SK-N-SH (cell line): ENCODE results near the gene NAV2. TPM values are rescaled to one million over a fixed set of nuclear protein-coding genes. Genes with fewer than 3 reads are reported as not detected.

Experiments used
- CTCF ChIA-PET: fragments of 300-600, 350-600 bp; formaldehyde crosslinking; extraction: SDS; loops from one replicate; lab custom pipeline; 2021; lab: Yijun Ruan, JAX
- POLR2A ChIA-PET: fragments of 350-600 bp; sonication (Branson Sonifier 250); formaldehyde crosslinking; extraction: SDS; loops from one replicate; lab custom pipeline; 2020; ENCODE audit warnings: antibody characterized with exemption, inconsistent platforms; lab: Yijun Ruan, JAX
- DNase-seq: peaks from one replicate; pipeline ENCODE4 v3.0.0; 2012
- H2AFZ ChIP-seq: fragments of 200-600 bp; sonication (generic); 2 replicates; pipeline ENCODE4 v1.8.1; 2016; ENCODE audit warnings: antibody characterized with exemption, mild to moderate bottlenecking, low read depth
- H3F3A ChIP-seq: fragments of 200-600 bp; sonication (generic); replicated peaks from 2 replicates; pipeline ENCODE3; 2016; ENCODE audit warnings: antibody characterized with exemption, mild to moderate bottlenecking; ENCODE audit not compliant: insufficient read depth
- H3K27ac ChIP-seq, 2 experiments: fragments of 200-500 bp in 1 of 2; fragments of 200-600 bp in 1 of 2; sonication (Bioruptor generic) in 1 of 2; sonication (generic), shearing (Covaris generic) in 1 of 2; 2 replicates each; pipeline versions ENCODE4 v1.5.1 to v1.6.1; 2014 to 2016; ENCODE audit warnings: low read depth in 2 of 2, inconsistent platforms in 1 of 2, low read length in 1 of 2, mild to moderate bottlenecking in 1 of 2, mixed read lengths in 1 of 2
- H3K27me3 ChIP-seq: fragments of 200-600 bp; sonication (generic), shearing (Covaris generic); 2 replicates; pipeline ENCODE4 v1.6.1; 2016; ENCODE audit warnings: mixed run types; ENCODE audit not compliant: insufficient read depth
- H3K36me3 ChIP-seq, 2 experiments: fragments of 200-500 bp in 1 of 2; fragments of 200-600 bp in 1 of 2; sonication (Bioruptor generic) in 1 of 2; sonication (generic) in 1 of 2; replicated peaks in 1 of 2; 2 replicates each; pipeline versions ENCODE3 to v1.5.1; 2014 to 2016; ENCODE audit warnings: low read length in 1 of 2, mild to moderate bottlenecking in 1 of 2; ENCODE audit not compliant: insufficient read depth in 2 of 2, control insufficient read depth in 1 of 2
- H3K4me1 ChIP-seq, 2 experiments: fragments of 200-500 bp in 1 of 2; fragments of 200-600 bp in 1 of 2; sonication (Bioruptor generic) in 1 of 2; sonication (generic), shearing (Covaris generic) in 1 of 2; 2 replicates each; pipeline versions ENCODE4 v1.5.1 to v1.6.1; 2014 to 2016; ENCODE audit warnings: low read depth in 1 of 2, low read length in 1 of 2, mixed run types in 1 of 2; ENCODE audit not compliant: insufficient read depth in 2 of 2, control insufficient read depth in 1 of 2
- H3K4me2 ChIP-seq: fragments of 200-600 bp; sonication (generic), shearing (Covaris generic); 2 replicates; pipeline ENCODE4 v1.6.1; 2017; ENCODE audit warnings: mixed run types
- H3K4me3 ChIP-seq, 2 experiments: fragments of 200-500 bp in 1 of 2; fragments of 200-600 bp in 1 of 2; sonication (Bioruptor generic) in 1 of 2; sonication (generic), shearing (Covaris generic) in 1 of 2; 2 replicates each; pipeline versions ENCODE4 v1.5.1 to v1.8.1; 2014 to 2016; ENCODE audit warnings: low read depth in 2 of 2, inconsistent platforms in 1 of 2, low read length in 1 of 2, mild to moderate bottlenecking in 1 of 2, mixed read lengths in 1 of 2, moderate library complexity in 1 of 2
- H3K79me2 ChIP-seq: fragments of 200-600 bp; sonication (generic); 2 replicates; pipeline ENCODE4 v1.8.1; 2017; ENCODE audit warnings: mild to moderate bottlenecking; ENCODE audit not compliant: insufficient read depth
- H3K9ac ChIP-seq: fragments of 200-600 bp; sonication (generic); 2 replicates; pipeline ENCODE4 v1.6.1; 2017; ENCODE audit warnings: mixed run types
- H3K9me2 ChIP-seq: fragments of 200-600 bp; sonication (generic); 2 replicates; pipeline ENCODE4 v1.6.1; 2017; ENCODE audit warnings: mixed run types
- H3K9me3 ChIP-seq: fragments of 200-600 bp; sonication (generic); 2 replicates; pipeline ENCODE4 v1.6.1; 2017; ENCODE audit warnings: mixed run types, mild to moderate bottlenecking, moderate library complexity
- H4K20me1 ChIP-seq: fragments of 200-600 bp; sonication (generic); 2 replicates; pipeline ENCODE4 v1.6.1; 2017; ENCODE audit warnings: mild to moderate bottlenecking, mixed run types; ENCODE audit not compliant: insufficient read depth
- EP300 ChIP-seq, 2 experiments: IDR thresholded peaks; 2 replicates each; pipeline versions ENCODE4 v1.4.0 to v1.6.1; 2012; ENCODE audit warnings: borderline replicate concordance in 1 of 2, low read depth in 1 of 2, low read length in 1 of 2
- FOSL2 ChIP-seq: IDR thresholded peaks from 2 replicates; pipeline ENCODE4 v1.4.0; 2012; ENCODE audit warnings: low read depth, mild to moderate bottlenecking, moderate library complexity, borderline replicate concordance
- FOXJ3 ChIP-seq: sonication (generic); formaldehyde crosslinking; IDR thresholded peaks from 2 replicates; pipeline ENCODE4 v1.5.1; 2020; ENCODE audit warnings: mild to moderate bottlenecking, missing genetic modification reagents
- GABPA ChIP-seq: IDR thresholded peaks from 2 replicates; pipeline ENCODE4 v1.4.0; 2012; ENCODE audit warnings: low read depth, mild to moderate bottlenecking
- GATA2 ChIP-seq: sonication (generic); formaldehyde crosslinking; IDR thresholded peaks from 2 replicates; pipeline ENCODE4 v1.5.0; 2020; ENCODE audit warnings: mild to moderate bottlenecking, missing genetic modification reagents
- JUND ChIP-seq: IDR thresholded peaks from 2 replicates; pipeline ENCODE4 v1.4.0; 2012
- MEF2A ChIP-seq: IDR thresholded peaks from 2 replicates; pipeline ENCODE4 v1.4.0; 2012; ENCODE audit warnings: low read depth, borderline replicate concordance
- NFIC ChIP-seq: IDR thresholded peaks from 2 replicates; pipeline ENCODE4 v1.4.0; 2012; ENCODE audit warnings: borderline replicate concordance
- POLR2AphosphoS5 ChIP-seq: IDR thresholded peaks from 2 replicates; pipeline ENCODE4 v1.6.1; 2012; ENCODE audit warnings: low read depth, low read length
- RFX5 ChIP-seq: IDR thresholded peaks from 2 replicates; pipeline ENCODE4 v1.6.1; 2012; ENCODE audit warnings: mild to moderate bottlenecking, improper control_type of control experiment, low read length
- RXRA ChIP-seq: IDR thresholded peaks from 2 replicates; pipeline ENCODE4 v1.4.0; 2012; ENCODE audit warnings: low read depth, mild to moderate bottlenecking, borderline replicate concordance
- SIN3A ChIP-seq: IDR thresholded peaks from 2 replicates; pipeline ENCODE4 v1.6.1; 2012; ENCODE audit warnings: low read depth, mild to moderate bottlenecking, low read length, moderate library complexity, borderline replicate concordance
- TCF12 ChIP-seq: IDR thresholded peaks from 2 replicates; pipeline ENCODE4 v1.4.0; 2012
- TEAD4 ChIP-seq: IDR thresholded peaks from 2 replicates; pipeline ENCODE4 v1.4.0; 2012; ENCODE audit warnings: mild to moderate bottlenecking, borderline replicate concordance; ENCODE audit not compliant: insufficient read depth
- USF2 ChIP-seq: fragments of 150-350 bp; IDR thresholded peaks from 2 replicates; pipeline ENCODE4 v1.6.1; 2017; ENCODE audit warnings: antibody characterized with exemption, low read length, low read depth, borderline replicate concordance
- ZBTB33 ChIP-seq: IDR thresholded peaks from 2 replicates; pipeline ENCODE4 v1.4.0; 2012; ENCODE audit warnings: low read depth, borderline replicate concordance
- WGBS: methylation state at CpG from one replicate; pipeline ENCODE4 v1.1.6; 2017; ENCODE audit warnings: low lambda C conversion rate; 5-methylcytosine and 5-hydroxymethylcytosine counted together
- polyA plus RNA-seq, 3 experiments: library from polyadenylated mRNA; depleted of rRNA; stranded (reverse); fragments of >200 nt; gene quantifications; 2 replicates each; pipeline ENCODE4 v1.2.3, GENCODE V29; 2012
- TF ChIP-seq, protein P1 (sequence below): IDR thresholded peaks from 2 replicates; pipeline ENCODE4 v1.4.0; 2012; ENCODE audit warnings: low read depth, borderline replicate concordance
- TF ChIP-seq, protein P2 (sequence below): IDR thresholded peaks from 2 replicates; pipeline ENCODE4 v1.4.0; 2012; ENCODE audit warnings: low read depth

The NAV2 gene
- polyA plus RNA-seq, 1 of the 3 experiments (the other 2 are of a cell fraction) = 26.2 TPM

DNA sequence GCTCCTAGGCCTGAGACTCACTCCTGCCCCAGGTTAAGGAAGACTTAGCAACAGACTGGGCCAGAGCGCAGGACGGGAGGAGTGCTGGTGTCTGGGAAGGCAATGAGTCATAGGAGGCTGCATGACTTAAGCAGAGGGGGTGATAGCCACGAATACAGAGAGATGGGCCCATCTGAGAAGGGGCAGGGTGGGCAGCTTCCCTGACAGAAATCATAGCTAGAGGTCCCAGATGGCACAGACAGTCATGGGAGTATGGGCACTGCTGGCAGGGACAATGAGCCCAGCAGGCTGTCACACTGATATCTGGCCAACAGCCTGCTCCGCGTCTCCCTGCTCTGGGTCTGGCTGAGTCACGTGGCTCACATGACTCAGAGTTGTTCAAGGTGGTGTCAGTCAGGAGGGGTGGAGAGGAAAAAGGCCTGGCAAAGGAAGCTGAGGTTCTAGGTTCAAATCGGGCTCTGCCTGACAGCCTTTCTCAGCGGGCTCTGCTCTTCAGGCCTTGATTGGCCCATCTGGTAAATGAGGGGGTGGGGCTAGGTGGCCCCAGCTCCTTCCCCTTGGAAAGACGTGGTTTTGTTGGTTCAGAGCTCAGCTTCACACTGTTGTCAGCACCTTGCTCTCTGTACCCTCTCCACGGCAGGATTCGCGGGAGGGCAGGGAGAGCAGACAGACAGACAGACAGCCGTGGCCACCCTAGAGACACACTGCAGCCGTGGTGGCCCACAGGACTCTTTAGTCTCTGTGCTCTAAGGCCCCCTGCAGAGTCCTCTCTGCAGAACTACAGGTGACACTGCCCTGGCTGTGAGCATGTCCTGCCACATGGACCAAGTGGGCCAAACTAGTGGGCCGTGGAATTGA, 399.9 kb downstream of the NAV2 start:
- H3K4me2 ChIP-seq = peak overlapping the region; percentile 56
- H2AFZ ChIP-seq = no peak overlapping the region; the same call in 1 of the 2 replicates
- H4K20me1 ChIP-seq = peaks cover 9% of the 10 kb centered on the region
- CTCF ChIA-PET = interaction anchor here (1.0 to 5.9 kb wide), 17 partner anchors 11 to 241 kb away, joined by 3 to 60 read pairs (median 5); no protein-coding TSS in a partner anchor
- TF ChIP-seq RFX5 = no peak
- no peak for TF ChIP-seq GATA2 (CRISPR knock-in tag)
- TF ChIP-seq USF2 = 0 out of 2 replicates have a peak, but pooled peaks have one; percentile 50
- TF ChIP-seq, protein P1, sequence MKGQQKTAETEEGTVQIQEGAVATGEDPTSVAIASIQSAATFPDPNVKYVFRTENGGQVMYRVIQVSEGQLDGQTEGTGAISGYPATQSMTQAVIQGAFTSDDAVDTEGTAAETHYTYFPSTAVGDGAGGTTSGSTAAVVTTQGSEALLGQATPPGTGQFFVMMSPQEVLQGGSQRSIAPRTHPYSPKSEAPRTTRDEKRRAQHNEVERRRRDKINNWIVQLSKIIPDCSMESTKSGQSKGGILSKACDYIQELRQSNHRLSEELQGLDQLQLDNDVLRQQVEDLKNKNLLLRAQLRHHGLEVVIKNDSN = peak; percentile 93
- TF ChIP-seq, protein P2, sequence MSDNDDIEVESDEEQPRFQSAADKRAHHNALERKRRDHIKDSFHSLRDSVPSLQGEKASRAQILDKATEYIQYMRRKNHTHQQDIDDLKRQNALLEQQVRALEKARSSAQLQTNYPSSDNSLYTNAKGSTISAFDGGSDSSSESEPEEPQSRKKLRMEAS = peak; percentile 92
- peak in 1 of 2 experiments; percentile 81; a peak in 1 of 4 replicates for TF ChIP-seq EP300 (IDR thresholded peaks at IDR 0.05; ENCODE audit: borderline replicate concordance in 1 of 2, low read depth in 1 of 2, low read length in 1 of 2)
- TF ChIP-seq MEF2A = no peak
- peak; percentile 63; the same call in 1 of the 2 replicates for TF ChIP-seq RXRA
- TF ChIP-seq POLR2AphosphoS5 = peak; percentile 47
- peak; percentile 86 for TF ChIP-seq TCF12
- peak; percentile 90; the same call in 1 of the 2 replicates for TF ChIP-seq FOSL2
- TF ChIP-seq NFIC = peak; percentile 63; the same call in 1 of the 2 replicates
- TF ChIP-seq SIN3A = peak; percentile 70; the same call in 1 of the 2 replicates
- 0 out of 2 replicates have a peak, but pooled peaks have one; percentile 43 for TF ChIP-seq TEAD4
- TF ChIP-seq GABPA = no peak
- no peak for TF ChIP-seq FOXJ3 (CRISPR knock-in tag)
- TF ChIP-seq ZBTB33 = no peak
- peak; percentile 89 for TF ChIP-seq JUND
- H3K27ac ChIP-seq = peak overlapping the region; percentile 95 to 97
- H3K27me3 ChIP-seq = no peaks in the 10 kb centered on the region
- peak overlapping the region; percentile 52; the same call in 1 of the 2 replicates for H3K9ac ChIP-seq
- POLR2A ChIA-PET = interaction anchor here (1.2 kb wide), 1 partner anchor 160 kb away, joined by 3 read pairs; no protein-coding TSS in a partner anchor
- H3F3A ChIP-seq = peaks cover 57% of the 10 kb centered on the region
- H3K36me3 ChIP-seq = peaks cover 54 to 84% of the 10 kb centered on the region in 2 experiments
- peaks cover 27 to 49% of the 10 kb centered on the region in 2 experiments for H3K4me1 ChIP-seq
- no peaks in the 10 kb centered on the region for H3K9me2 ChIP-seq
- H3K4me3 ChIP-seq = no peak overlapping the region
- DNase-seq = peak; percentile 44
- 41% methylated on average over 7 of the region's 15 CpGs for WGBS
- no peaks in the 10 kb centered on the region for H3K9me3 ChIP-seq
- H3K79me2 ChIP-seq = peaks cover 26% of the 10 kb centered on the region
